H1 (cell line): Measurements from ENCODE around the gene DNAAF5. TPM values are rescaled to one million over a fixed set of nuclear protein-coding genes. Genes with fewer than 3 reads are reported as not detected.

Experiments used
- CTCF ChIA-PET: fragments of 300-600 bp; sonication (Branson Sonifier 250); formaldehyde crosslinking; loops from one replicate; lab custom pipeline; 2021; ENCODE audit not compliant: partially characterized antibody; lab: Charles Lee
- POLR2A ChIA-PET: fragments of 300-600 bp; sonication (Branson Sonifier 250); formaldehyde crosslinking; loops from one replicate; lab custom pipeline; 2021; ENCODE audit warnings: inconsistent platforms; ENCODE audit not compliant: partially characterized antibody; lab: Charles Lee
- DNase-seq, 2 experiments: peaks; one replicate each; pipeline versions ENCODE4 v3.0.0 to v3.0.0-alpha.2; 2010 to 2022; ENCODE audit warnings: low spot score in 2 of 2, low read depth in 1 of 2, mixed read lengths in 1 of 2
- FAIRE-seq: peaks from 2 replicates; lab custom pipeline; 2011; peaks lifted over from hg19 to GRCh38; lab: Jason Lieb, UNC
- H2AFZ ChIP-seq: 2 replicates; pipeline ENCODE4 v1.8.1; 2012; ENCODE audit warnings: low read length, inconsistent platforms
- H2AK5ac ChIP-seq: 2 replicates; pipeline ENCODE4 v1.6.1; 2013; ENCODE audit warnings: low read depth, low read length
- H2BK120ac ChIP-seq: replicated peaks from 2 replicates; pipeline ENCODE3; 2013; ENCODE audit warnings: low read depth, low read length, inconsistent platforms
- H2BK12ac ChIP-seq: 2 replicates; pipeline ENCODE4 v1.6.1; 2013; ENCODE audit warnings: low read depth, low read length
- H2BK15ac ChIP-seq: 2 replicates; pipeline ENCODE4 v1.6.1; 2013; ENCODE audit warnings: low read length
- H2BK20ac ChIP-seq: 2 replicates; pipeline ENCODE4 v1.6.1; 2013; ENCODE audit warnings: low read length
- H2BK5ac ChIP-seq: 2 replicates; pipeline ENCODE4 v1.6.1; 2013; ENCODE audit warnings: low read depth, low read length
- H3K14ac ChIP-seq: 2 replicates; pipeline ENCODE4 v1.6.1; 2013; ENCODE audit warnings: inconsistent platforms; ENCODE audit not compliant: insufficient read length
- H3K18ac ChIP-seq: 2 replicates; pipeline ENCODE4 v1.6.1; 2013; ENCODE audit warnings: low read length; ENCODE audit errors: extremely low read depth
- H3K23ac ChIP-seq: 2 replicates; pipeline ENCODE4 v1.6.1; 2013; ENCODE audit warnings: inconsistent platforms; ENCODE audit not compliant: insufficient read length
- H3K23me2 ChIP-seq: 2 replicates; pipeline ENCODE4 v1.6.1; 2013; ENCODE audit warnings: low read depth, low read length
- H3K27ac ChIP-seq: 2 replicates; pipeline ENCODE4 v1.6.1; 2011; ENCODE audit warnings: low read depth, low read length, inconsistent platforms
- H3K27me3 ChIP-seq, 4 experiments: replicated peaks in 1 of 4; 1 replicate in 1 of 4; 2 replicates in 3 of 4; pipeline versions ENCODE4 v1.6.1 to v1.8.1; 2011 to 2013; ENCODE audit warnings: low read length in 3 of 4, mild to moderate bottlenecking in 3 of 4, inconsistent platforms in 2 of 4, mixed read lengths in 2 of 4, moderate library complexity in 1 of 4; ENCODE audit not compliant: control insufficient read depth in 3 of 4, insufficient read depth in 3 of 4; ENCODE audit errors: extremely low read depth in 1 of 4
- H3K36me3 ChIP-seq, 4 experiments: 2 replicates each; pipeline versions ENCODE4 v1.6.1 to v1.8.1; 2011 to 2013; ENCODE audit warnings: mild to moderate bottlenecking in 4 of 4, low read length in 3 of 4, moderate library complexity in 2 of 4, control low read depth in 1 of 4, inconsistent platforms in 1 of 4; ENCODE audit not compliant: insufficient read depth in 4 of 4, control insufficient read depth in 2 of 4
- H3K4ac ChIP-seq: replicated peaks from 2 replicates; pipeline ENCODE3; 2013; ENCODE audit warnings: low read length, low read depth, mixed read lengths, inconsistent platforms; ENCODE audit not compliant: insufficient read length
- H3K4me1 ChIP-seq, 4 experiments: replicated peaks in 1 of 4; 1 replicate in 1 of 4; 2 replicates in 3 of 4; pipeline versions ENCODE4 v1.6.1 to v1.8.1; 2011 to 2013; ENCODE audit warnings: low read length in 3 of 4, inconsistent platforms in 2 of 4, mixed read lengths in 1 of 4; ENCODE audit not compliant: insufficient read depth in 4 of 4, control insufficient read depth in 3 of 4
- H3K4me2 ChIP-seq, 2 experiments: 2 replicates each; pipeline versions ENCODE4 v1.6.1 to v1.8.1; 2011 to 2013; ENCODE audit warnings: low read depth in 2 of 2, low read length in 2 of 2, control low read depth in 1 of 2, inconsistent platforms in 1 of 2, mild to moderate bottlenecking in 1 of 2; ENCODE audit not compliant: insufficient read depth in 1 of 2
- H3K4me3 ChIP-seq, 4 experiments: fragments of 200-600, 300-600 bp in 1 of 4; sonication (generic), shearing (Covaris generic), sonication (Bioruptor Twin) in 1 of 4; 2 replicates each; pipeline versions ENCODE4 v1.5.1 to v1.8.1; 2011 to 2016; ENCODE audit warnings: low read length in 4 of 4, low read depth in 3 of 4, control low read depth in 2 of 4, inconsistent platforms in 2 of 4, mild to moderate bottlenecking in 2 of 4, mixed read lengths in 1 of 4, moderate library complexity in 1 of 4; ENCODE audit not compliant: insufficient read depth in 2 of 4; ENCODE audit errors: extremely low read depth in 1 of 4
- H3K56ac ChIP-seq: replicated peaks from 2 replicates; pipeline ENCODE3; 2013; ENCODE audit warnings: low read depth, mild to moderate bottlenecking, mixed read lengths, low read length, inconsistent platforms; ENCODE audit not compliant: insufficient read length
- H3K79me1 ChIP-seq: 2 replicates; pipeline ENCODE4 v1.6.1; 2013; ENCODE audit warnings: low read depth, low read length, control low read depth
- H3K79me2 ChIP-seq, 2 experiments: 2 replicates each; pipeline versions ENCODE4 v1.6.1 to v1.8.1; 2012 to 2013; ENCODE audit warnings: low read length in 2 of 2, mild to moderate bottlenecking in 2 of 2, inconsistent platforms in 1 of 2; ENCODE audit not compliant: insufficient read depth in 2 of 2, control insufficient read depth in 1 of 2
- H3K9ac ChIP-seq, 4 experiments: replicated peaks in 1 of 4; 1 replicate in 1 of 4; 2 replicates in 3 of 4; pipeline versions ENCODE4 v1.6.1 to v1.8.1; 2011 to 2013; ENCODE audit warnings: low read depth in 3 of 4, low read length in 3 of 4, control low read depth in 2 of 4, mild to moderate bottlenecking in 2 of 4, moderate library complexity in 2 of 4, inconsistent platforms in 1 of 4; ENCODE audit errors: extremely low read depth in 1 of 4
- H3K9me3 ChIP-seq, 2 experiments: 2 replicates each; pipeline versions ENCODE4 v1.6.1 to v1.8.1; 2012 to 2013; ENCODE audit warnings: mild to moderate bottlenecking in 2 of 2, moderate library complexity in 2 of 2, control low read depth in 1 of 2, inconsistent platforms in 1 of 2, low read depth in 1 of 2, low read length in 1 of 2, mixed read lengths in 1 of 2; ENCODE audit not compliant: insufficient read depth in 2 of 2
- H4K20me1 ChIP-seq, 2 experiments: replicated peaks in 1 of 2; 2 replicates each; pipeline versions ENCODE3 to v1.8.1; 2011 to 2013; ENCODE audit warnings: inconsistent platforms in 2 of 2, low read length in 2 of 2, mild to moderate bottlenecking in 1 of 2; ENCODE audit not compliant: insufficient read depth in 2 of 2, control insufficient read depth in 1 of 2
- H4K5ac ChIP-seq: 2 replicates; pipeline ENCODE4 v1.6.1; 2013; ENCODE audit warnings: low read length, low read depth, mixed read lengths, inconsistent platforms; ENCODE audit not compliant: insufficient read length
- H4K8ac ChIP-seq: 2 replicates; pipeline ENCODE4 v1.8.0; 2013; ENCODE audit warnings: mild to moderate bottlenecking, moderate library complexity, low read length, inconsistent platforms; ENCODE audit not compliant: insufficient read depth; ENCODE audit errors: extremely low read depth
- H4K91ac ChIP-seq: replicated peaks from 2 replicates; pipeline ENCODE3; 2013; ENCODE audit warnings: low read length, mixed read lengths, inconsistent platforms; ENCODE audit not compliant: insufficient read length
- CBX8 ChIP-seq: fragments of 300-800, 300-1000 bp; sonication (generic); IDR thresholded peaks from 2 replicates; pipeline ENCODE4 v1.7.1; 2016; ENCODE audit warnings: low read depth, low read length, borderline replicate concordance
- PHF8 ChIP-seq: fragments of 200-600 bp; sonication (generic); conservative IDR thresholded peaks from 2 replicates; pipeline ENCODE4 v1.7.1; 2012; ENCODE audit warnings: low read depth, mild to moderate bottlenecking, inconsistent platforms, low read length, moderate library complexity
- WGBS, 2 experiments: shearing (Covaris generic) in 1 of 2; methylation state at CpG; one replicate each; pipeline versions ENCODE4 v1.1.6 to v1.1.7; 2013 to 2015; ENCODE audit warnings: low lambda C conversion rate in 2 of 2, mixed read lengths in 2 of 2, inconsistent platforms in 1 of 2, low coverage in 1 of 2, missing lambda C conversion rate in 1 of 2; ENCODE audit not compliant: insufficient replicate concordance in 2 of 2, insufficient coverage in 1 of 2, insufficient read length in 1 of 2; ENCODE audit errors: extremely low coverage in 1 of 2, missing lambda C conversion rate in 1 of 2; 5-methylcytosine and 5-hydroxymethylcytosine counted together
- polyA plus RNA-seq, 7 experiments: library from polyadenylated mRNA; depleted of rRNA in 3 of 7; stranded (reverse) in 5 of 7; unstranded in 2 of 7; fragments of >200 nt in 5 of 7; fragments of 200-250 nt in 2 of 7; gene quantifications; 1 replicate in 5 of 7; 2 replicates in 1 of 7; 4 replicates in 1 of 7; pipeline versions ENCODE4 v1.2.1 to v1.2.3, GENCODE V29; 2011 to 2013; ENCODE audit warnings: missing spikeins in 2 of 7, mixed read lengths in 2 of 7
- total RNA-seq: library from RNA; stranded (reverse); fragmentation: NEBNext Ultra II Directional; extraction: Animal tissue kit (Norgen Biotek cat#: 25700); gene quantifications from 2 replicates; pipeline ENCODE4 v1.2.1, GENCODE V29; 2021

Gene DNAAF5
- total and polyA plus RNA-seq, 2 of the 8 experiments (the other 6 are each of a cell fraction or from before 2014, with no cell fraction given), result 55.1 to 95.9 TPM

GRCh38 chr7:834277-834676 is 107.8 kb downstream of the DNAAF5 start:
- Histone ChIP-seq H3K79me1 (peaks cover 26% of the 10 kb centered on the region), H4K91ac (no peak overlapping the region), H2AK5ac (no peak overlapping the region), H3K9me3 (no peaks in the 10 kb centered on the region), H3K4me2 (no peak overlapping the region), H3K18ac (no peak overlapping the region), H2BK5ac (no peak overlapping the region), H3K9ac (no peak overlapping the region; a peak in 1 of 7 replicates), H3K27me3 (no peaks in the 10 kb centered on the region), H3K23me2 (no peaks in the 10 kb centered on the region), H2BK12ac (no peak overlapping the region), H3K4ac (no peak overlapping the region), H3K27ac (no peak overlapping the region), H2BK20ac (no peak overlapping the region), H4K5ac (no peak overlapping the region), H2AFZ (no peak overlapping the region), H3K4me3 (no peak overlapping the region), H3K56ac (no peak overlapping the region), H3K14ac (no peak overlapping the region), H3K23ac (no peak overlapping the region), H3K36me3 (peaks cover 0 to 7% (median 4%) of the 10 kb centered on the region in 4 experiments; a peak in 5 of 8 replicates), H3K79me2 (peaks cover 26 to 96% of the 10 kb centered on the region in 2 experiments), H4K8ac (peak overlapping the region; percentile 57), H2BK15ac (no peak overlapping the region), H4K20me1 (peaks cover 33 to 41% of the 10 kb centered on the region in 2 experiments), H2BK120ac (no peak overlapping the region), H3K4me1 (peaks cover 0 to 10% (median 5%) of the 10 kb centered on the region in 4 experiments; a peak in 6 of 7 replicates)
- DNase-seq (no peak), FAIRE-seq (no peak)
- 95% methylated on average over 12 of the region's 12 CpGs; no CpG with 5 or more reads in 1 of the 2 experiments for WGBS, 2 experiments
- TF ChIP-seq PHF8 (no peak), CBX8 (no peak)
- ChIA-PET CTCF (interaction anchor here (1.0 to 2.2 kb wide), 2 partner anchors 12 to 46 kb away, joined by 3 to 6 read pairs; no protein-coding TSS in a partner anchor), POLR2A (interaction anchor here (0.7 kb wide), 1 partner anchor 17 kb away, joined by 3 read pairs; no protein-coding TSS in a partner anchor)
